HepG2 (cell line): ENCODE results near the gene TMEM63C. TPM values are rescaled to one million over a fixed set of nuclear protein-coding genes. Genes with fewer than 3 reads are reported as not detected.

Source experiments
- AGO2 ChIP-seq: fragments of 200-400 bp; formaldehyde crosslinking; optimal IDR thresholded peaks from 2 replicates; pipeline ENCODE3; 2017; ENCODE audit warnings: mild to moderate bottlenecking, low read depth, low read length, moderate library complexity
- CCAR2 ChIP-seq: fragments of 200-400 bp; formaldehyde crosslinking; optimal IDR thresholded peaks from 2 replicates; pipeline ENCODE3; 2018; ENCODE audit warnings: low read depth, mild to moderate bottlenecking, low read length, moderate library complexity
- FOXA1 ChIP-seq, 2 experiments: fragments of 450-650 bp in 1 of 2; sonication (generic) in 1 of 2; formaldehyde crosslinking in 1 of 2; IDR thresholded peaks; 2 replicates each; pipeline versions ENCODE4 v1.4.0 to v1.6.1; 2016 to 2020; ENCODE audit warnings: missing genetic modification reagents in 1 of 2
- GTF2F1 ChIP-seq: fragments of 150-350 bp; IDR thresholded peaks from 2 replicates; pipeline ENCODE4 v1.6.1; 2014; ENCODE audit warnings: low read length
- HMG20B ChIP-seq: conservative IDR thresholded peaks from 2 replicates; pipeline ENCODE4 v1.6.1; 2016; ENCODE audit warnings: missing genetic modification reagents, missing compliant biosample characterization
- MEF2D ChIP-seq: sonication (generic); formaldehyde crosslinking; IDR thresholded peaks from 2 replicates; pipeline ENCODE4 v1.5.1; 2020; ENCODE audit warnings: mild to moderate bottlenecking, missing genetic modification reagents
- MEIS1 ChIP-seq: sonication (generic); formaldehyde crosslinking; IDR thresholded peaks from 2 replicates; pipeline ENCODE4 v1.9.0; 2021; ENCODE audit warnings: mild to moderate bottlenecking, missing genetic modification reagents, moderate library complexity, borderline replicate concordance
- MTF1 ChIP-seq: sonication (generic); formaldehyde crosslinking; IDR thresholded peaks from 2 replicates; pipeline ENCODE4 v1.5.0; 2020; ENCODE audit warnings: missing genetic modification reagents
- PAX8 ChIP-seq: sonication (generic); formaldehyde crosslinking; IDR thresholded peaks from 2 replicates; pipeline ENCODE4 v1.8.0; 2022; ENCODE audit warnings: mild to moderate bottlenecking, missing genetic modification reagents, borderline replicate concordance
- PRDM15 ChIP-seq: sonication (generic); formaldehyde crosslinking; IDR thresholded peaks from 2 replicates; pipeline ENCODE4 v1.4.0; 2020; ENCODE audit warnings: missing genetic modification reagents
- RARG ChIP-seq: sonication (generic); formaldehyde crosslinking; IDR thresholded peaks from 2 replicates; pipeline ENCODE4 v1.4.0; 2020; ENCODE audit warnings: low read depth, mild to moderate bottlenecking, missing genetic modification reagents
- SIN3B ChIP-seq: fragments of 150-350 bp; IDR thresholded peaks from 2 replicates; pipeline ENCODE4 v1.6.1; 2014; ENCODE audit warnings: low read length
- TEAD3 ChIP-seq: optimal IDR thresholded peaks from 2 replicates; pipeline ENCODE3; 2016; ENCODE audit warnings: borderline replicate concordance
- ZBTB42 ChIP-seq: sonication (generic); formaldehyde crosslinking; IDR thresholded peaks from 2 replicates; pipeline ENCODE4 v1.5.0; 2020; ENCODE audit warnings: mild to moderate bottlenecking, missing genetic modification reagents
- ZC3H4 ChIP-seq: sonication (generic); formaldehyde crosslinking; IDR thresholded peaks from 2 replicates; pipeline ENCODE4 v1.4.0; 2020; ENCODE audit warnings: missing genetic modification reagents, borderline replicate concordance
- ZFP37 ChIP-seq: sonication (generic); formaldehyde crosslinking; IDR thresholded peaks from 2 replicates; pipeline ENCODE4 v1.4.0; 2020; ENCODE audit warnings: missing genetic modification reagents, borderline replicate concordance
- ZFP62 ChIP-seq: sonication (generic); formaldehyde crosslinking; IDR thresholded peaks from 2 replicates; pipeline ENCODE4 v1.4.0; 2020; ENCODE audit warnings: missing genetic modification reagents
- ZFX ChIP-seq: sonication (generic); formaldehyde crosslinking; IDR thresholded peaks from 2 replicates; pipeline ENCODE4 v1.4.0; 2020; ENCODE audit warnings: mild to moderate bottlenecking, low read depth, missing genetic modification reagents, moderate library complexity
- ZNF333 ChIP-seq: sonication (generic); formaldehyde crosslinking; IDR thresholded peaks from 2 replicates; pipeline ENCODE4 v1.4.0; 2020; ENCODE audit warnings: mild to moderate bottlenecking, missing genetic modification reagents, borderline replicate concordance
- ZNF557 ChIP-seq: sonication (generic); formaldehyde crosslinking; IDR thresholded peaks from 2 replicates; pipeline ENCODE4 v1.4.0; 2020; ENCODE audit warnings: missing genetic modification reagents
- ZNF589 ChIP-seq: sonication (generic); formaldehyde crosslinking; conservative IDR thresholded peaks from 2 replicates; pipeline ENCODE4 v1.8.0; 2022; ENCODE audit warnings: mild to moderate bottlenecking, moderate library complexity, missing genetic modification reagents
- ZNF607 ChIP-seq: sonication (generic); formaldehyde crosslinking; IDR thresholded peaks from 2 replicates; pipeline ENCODE4 v1.5.1; 2020; ENCODE audit warnings: missing genetic modification reagents, mild to moderate bottlenecking, borderline replicate concordance
- ZNF773 ChIP-seq: sonication (generic); formaldehyde crosslinking; IDR thresholded peaks from 2 replicates; pipeline ENCODE4 v1.4.0; 2020; ENCODE audit warnings: missing genetic modification reagents, borderline replicate concordance
- polyA plus RNA-seq, 8 experiments: library from polyadenylated mRNA; depleted of rRNA in 3 of 8; stranded (reverse) in 7 of 8; unstranded in 1 of 8; fragments of >200 nt; fragmentation: Illumina TruSeq in 4 of 8; extraction: Trizol in 4 of 8; gene quantifications; 2 replicates each; pipeline versions ENCODE4 v1.2.1 to v1.2.3, GENCODE V29; 2011 to 2016; ENCODE audit warnings: low read depth in 4 of 8, missing spikeins in 1 of 8, mixed read lengths in 1 of 8; ENCODE audit not compliant: insufficient read depth in 1 of 8
- total RNA-seq, 5 experiments: library from RNA; depleted of rRNA; stranded (reverse); fragments of >200 nt; fragmentation: Illumina TruSeq; extraction: Trizol; gene quantifications; 2 replicates each; pipeline ENCODE4 v1.2.3, GENCODE V29; 2016; ENCODE audit warnings: low read depth in 1 of 5
- TF ChIP-seq, protein P1 (sequence below): sonication (generic); formaldehyde crosslinking; IDR thresholded peaks from 2 replicates; pipeline ENCODE4 v1.8.0; 2022; ENCODE audit warnings: missing genetic modification reagents, mild to moderate bottlenecking, moderate library complexity, borderline replicate concordance

Gene TMEM63C
- total and polyA plus RNA-seq, 2 of the 13 experiments (the other 11 are each of a cell fraction or from before 2014, with no cell fraction given), result 0.17 to 0.27 TPM

GRCh38 chr14:77208291-77208978 lies 26.8 kb downstream of the TMEM63C start (continued):
- TF ChIP-seq PRDM15 (CRISPR knock-in tag), result peak; percentile 51; the same call in 1 of the 2 replicates
- no peak for TF ChIP-seq FOXA1 (IDR thresholded peaks at IDR 0.05)
- TF ChIP-seq FOXA1 (CRISPR knock-in tag; IDR thresholded peaks at IDR 0.05), result no peak
- TF ChIP-seq ZFP37 (CRISPR knock-in tag), result peak; percentile 97; the same call in 1 of the 2 replicates
- TF ChIP-seq, protein P1, sequence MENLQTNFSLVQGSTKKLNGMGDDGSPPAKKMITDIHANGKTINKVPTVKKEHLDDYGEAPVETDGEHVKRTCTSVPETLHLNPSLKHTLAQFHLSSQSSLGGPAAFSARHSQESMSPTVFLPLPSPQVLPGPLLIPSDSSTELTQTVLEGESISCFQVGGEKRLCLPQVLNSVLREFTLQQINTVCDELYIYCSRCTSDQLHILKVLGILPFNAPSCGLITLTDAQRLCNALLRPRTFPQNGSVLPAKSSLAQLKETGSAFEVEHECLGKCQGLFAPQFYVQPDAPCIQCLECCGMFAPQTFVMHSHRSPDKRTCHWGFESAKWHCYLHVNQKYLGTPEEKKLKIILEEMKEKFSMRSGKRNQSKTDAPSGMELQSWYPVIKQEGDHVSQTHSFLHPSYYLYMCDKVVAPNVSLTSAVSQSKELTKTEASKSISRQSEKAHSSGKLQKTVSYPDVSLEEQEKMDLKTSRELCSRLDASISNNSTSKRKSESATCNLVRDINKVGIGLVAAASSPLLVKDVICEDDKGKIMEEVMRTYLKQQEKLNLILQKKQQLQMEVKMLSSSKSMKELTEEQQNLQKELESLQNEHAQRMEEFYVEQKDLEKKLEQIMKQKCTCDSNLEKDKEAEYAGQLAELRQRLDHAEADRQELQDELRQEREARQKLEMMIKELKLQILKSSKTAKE (CRISPR knock-in tag), result no peak
- no peak for TF ChIP-seq ZFP62 (CRISPR knock-in tag)
- 0 out of 2 replicates have a peak, but pooled peaks have one; percentile 62 for TF ChIP-seq PAX8 (CRISPR knock-in tag)
- peak; percentile 96; the same call in 1 of the 2 replicates for TF ChIP-seq ZNF773 (CRISPR knock-in tag)
- TF ChIP-seq MTF1 (CRISPR knock-in tag), result peak; percentile 51; the same call in 1 of the 2 replicates
- TF ChIP-seq ZFX, result no peak
- no peak; the same call in 1 of the 2 replicates for TF ChIP-seq MEIS1 (CRISPR knock-in tag)
- TF ChIP-seq AGO2, result no peak
- peak; percentile 61 for TF ChIP-seq TEAD3
- peak; percentile 62; the same call in 1 of the 2 replicates for TF ChIP-seq RARG (CRISPR knock-in tag)
- peak; percentile 48; the same call in 1 of the 2 replicates for TF ChIP-seq MEF2D
- TF ChIP-seq GTF2F1, result no peak
- no peak for TF ChIP-seq ZC3H4
- TF ChIP-seq ZNF333 (CRISPR knock-in tag), result no peak
- peak; percentile 93 for TF ChIP-seq ZNF607 (CRISPR knock-in tag)
- TF ChIP-seq ZNF557, result peak; percentile 94
- no peak for TF ChIP-seq CCAR2
- TF ChIP-seq SIN3B, result no peak
- peak; percentile 64; the same call in 1 of the 2 replicates for TF ChIP-seq ZBTB42
- TF ChIP-seq HMG20B (CRISPR knock-in tag), result 0 out of 2 replicates have a peak, but pooled peaks have one; percentile 63
- peak; percentile 65; the same call in 1 of the 2 replicates for TF ChIP-seq ZNF589 (CRISPR knock-in tag)
